Activated T-helper 1 cell treated with Interleukin-2 at 50 U/mL for 16 hours (primary cell): ENCODE results near the gene ZNF662.

Experiments
- DNase-seq: peaks from one replicate; pipeline ENCODE4 v3.0.0-alpha.2; 2020; ENCODE audit warnings: low read depth

ZNF662 gene

DNA sequence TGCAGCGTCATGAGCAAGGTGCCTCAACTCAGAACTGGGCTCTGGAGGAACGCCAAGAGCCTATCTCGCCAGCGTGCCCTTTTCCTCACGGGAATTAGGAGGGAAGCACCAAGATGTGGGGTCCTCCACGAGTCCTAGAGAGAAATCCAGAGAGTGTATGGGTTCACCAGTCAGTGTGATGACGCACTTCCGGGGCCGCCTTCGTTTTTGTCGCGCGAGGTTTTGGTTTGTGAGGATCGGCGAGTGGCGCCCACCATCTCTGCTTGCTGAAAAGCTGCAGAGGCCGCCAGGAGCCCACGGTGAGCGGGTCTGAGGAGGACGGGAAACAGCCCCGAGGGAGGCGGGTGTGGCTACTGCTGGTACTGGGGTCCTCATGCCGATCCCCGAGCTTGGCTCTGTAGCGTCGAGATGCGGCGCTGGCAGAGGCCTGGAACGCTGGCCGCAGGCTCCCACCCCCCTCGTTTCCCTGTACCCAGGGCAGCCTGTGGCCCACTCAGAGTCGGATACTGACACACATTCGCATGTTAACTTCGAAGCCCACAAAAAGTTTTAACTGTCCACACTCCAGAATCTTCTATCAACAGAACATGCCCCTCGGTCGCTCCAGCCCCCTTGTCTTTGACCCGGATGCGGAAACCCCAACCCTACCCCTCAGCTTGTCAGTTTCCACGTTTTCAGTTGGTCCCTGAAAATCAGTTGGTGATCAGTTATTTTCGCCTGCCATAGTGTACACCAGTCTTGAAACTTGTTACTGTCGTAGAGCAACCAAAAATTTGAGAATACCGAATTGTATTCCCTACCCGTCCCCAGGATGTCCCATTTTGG, 30.4 kb downstream of the ZNF662 start:
- no peak for DNase-seq

DNA sequence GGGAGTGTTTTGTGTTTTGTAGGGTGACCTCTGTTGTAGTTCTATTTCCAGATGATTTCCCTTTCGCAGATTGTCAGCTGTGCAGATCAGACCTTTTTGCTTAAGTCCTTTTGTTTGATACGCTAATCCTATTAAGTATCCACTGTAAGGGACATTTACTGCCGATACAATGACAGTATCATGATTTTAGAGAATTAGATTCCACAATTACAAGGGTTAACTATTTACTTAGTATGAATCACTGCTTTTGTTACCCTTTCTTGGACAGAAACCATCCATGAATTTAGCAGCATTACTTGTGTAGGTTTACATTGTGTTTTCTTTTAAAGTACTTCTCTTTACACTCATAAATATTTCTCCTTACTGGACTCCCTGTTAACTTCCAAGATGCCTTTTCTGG, 31.4 kb downstream of the ZNF662 start:
- DNase-seq = no peak

DNA sequence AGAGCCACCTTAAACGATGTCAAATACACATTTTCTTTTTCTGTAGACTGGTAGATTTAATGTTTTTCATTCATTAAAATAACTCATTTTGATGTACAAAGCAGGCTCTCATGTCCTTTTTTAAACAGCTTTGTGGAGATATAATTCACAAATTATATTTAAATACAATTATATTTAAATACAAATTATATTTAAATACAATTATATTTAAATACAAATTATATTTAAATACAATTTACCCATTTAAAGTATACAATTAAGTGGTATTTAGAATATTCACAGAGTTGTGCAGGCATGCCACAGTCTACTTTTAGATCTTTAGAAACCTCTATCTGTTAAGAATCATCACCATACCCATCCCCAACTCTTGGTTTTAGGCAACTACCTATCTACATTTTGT, 36.8 kb downstream of the ZNF662 start:
- no peak for DNase-seq

DNA sequence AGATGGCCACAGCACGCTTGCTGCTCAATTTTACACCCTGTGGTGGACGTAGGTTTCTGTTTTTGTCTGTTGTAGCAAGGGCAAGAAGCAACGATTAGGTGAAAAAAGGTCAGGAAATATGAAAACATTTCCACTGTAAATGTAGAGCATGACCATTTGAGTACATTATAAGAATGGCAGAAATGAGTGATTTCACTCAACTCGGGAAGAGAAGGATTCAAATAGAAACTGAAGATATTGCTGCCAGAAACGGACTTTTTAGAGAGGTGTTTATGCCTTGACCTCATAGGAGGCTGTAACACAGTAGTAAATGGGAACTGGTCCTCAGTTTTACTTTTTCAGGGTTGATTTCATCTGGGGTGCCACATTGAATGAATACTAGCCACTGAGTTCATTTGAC, 40.1 kb downstream of the ZNF662 start:
- no peak for DNase-seq

DNA sequence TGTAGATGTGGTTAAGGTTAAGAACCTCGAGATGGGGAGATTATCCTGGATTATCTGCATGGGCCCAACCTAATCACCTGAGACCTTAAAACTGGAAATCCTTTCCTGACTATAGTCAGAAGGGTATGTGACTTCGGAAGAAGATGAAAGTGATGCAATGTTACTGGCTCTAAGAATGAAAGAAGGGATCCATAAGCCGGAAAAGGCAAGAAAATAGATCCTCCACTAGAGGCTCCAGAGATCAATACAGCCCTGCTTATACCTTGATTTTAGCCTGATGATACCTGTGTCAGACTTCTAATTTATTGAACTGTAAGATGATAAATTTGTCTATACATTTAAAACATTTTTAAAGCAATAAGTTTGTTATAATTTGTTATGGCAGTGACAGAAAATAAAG, 51.6 kb downstream of the ZNF662 start:
- no peak for DNase-seq

DNA sequence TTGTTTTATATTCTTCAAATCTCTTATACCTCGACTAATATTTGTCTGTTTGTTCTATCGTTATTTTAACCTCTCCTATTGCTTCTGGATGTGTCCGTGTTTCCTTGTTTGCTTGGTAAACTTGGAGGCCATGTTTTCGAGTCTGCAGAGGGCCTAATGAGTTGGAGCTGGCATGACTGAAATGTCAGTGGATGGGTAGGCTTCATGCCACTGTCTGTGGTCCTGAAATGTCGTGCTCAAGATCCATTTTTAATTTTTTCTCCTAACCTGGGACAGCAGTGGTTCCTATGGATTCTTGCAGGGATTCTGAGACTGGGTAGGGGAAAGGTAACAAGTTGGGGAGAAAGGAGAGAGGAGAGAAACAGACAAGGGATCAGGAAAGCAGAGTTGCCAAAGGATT, 54.3 kb downstream of the ZNF662 start:
- DNase-seq = no peak

DNA sequence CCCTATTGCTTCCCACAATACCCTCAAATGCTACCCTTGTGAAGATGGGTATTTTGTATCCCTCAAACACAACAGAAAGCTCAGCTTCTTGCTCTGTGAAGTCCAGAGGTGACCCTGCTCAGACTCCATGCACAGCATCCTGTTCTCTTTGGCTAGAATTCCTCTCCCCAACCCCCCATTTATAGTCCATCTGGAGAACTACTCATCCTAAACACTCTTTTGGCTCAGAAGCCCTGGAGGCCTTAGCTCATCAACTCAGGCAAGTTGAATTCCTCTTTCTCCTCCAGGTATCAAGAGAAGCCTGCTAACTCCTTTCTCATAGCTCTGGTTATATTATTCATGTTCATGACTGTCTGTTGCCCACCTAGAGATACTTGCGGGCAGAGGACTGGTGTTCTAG, 54.8 kb downstream of the ZNF662 start:
- no peak for DNase-seq

DNA sequence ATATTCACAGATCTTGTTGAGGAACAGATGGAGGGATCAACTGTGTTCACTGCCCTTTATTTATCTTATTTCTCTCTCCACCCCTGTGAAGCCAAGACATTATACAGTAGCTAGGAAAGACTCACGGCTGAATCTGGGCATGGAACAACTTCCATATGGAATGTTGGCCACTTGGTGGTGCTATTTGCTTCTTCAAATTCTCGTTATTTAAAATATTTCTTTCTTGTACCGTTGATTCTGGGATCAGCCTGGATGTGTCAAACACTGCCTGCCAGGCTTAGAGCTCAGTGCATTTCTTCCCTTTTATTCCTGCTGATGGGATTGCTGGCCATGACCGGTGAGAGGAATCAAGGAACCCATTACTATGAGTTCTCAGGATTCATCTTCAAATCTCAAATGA, 55.7 kb downstream of the ZNF662 start:
- no peak for DNase-seq

DNA sequence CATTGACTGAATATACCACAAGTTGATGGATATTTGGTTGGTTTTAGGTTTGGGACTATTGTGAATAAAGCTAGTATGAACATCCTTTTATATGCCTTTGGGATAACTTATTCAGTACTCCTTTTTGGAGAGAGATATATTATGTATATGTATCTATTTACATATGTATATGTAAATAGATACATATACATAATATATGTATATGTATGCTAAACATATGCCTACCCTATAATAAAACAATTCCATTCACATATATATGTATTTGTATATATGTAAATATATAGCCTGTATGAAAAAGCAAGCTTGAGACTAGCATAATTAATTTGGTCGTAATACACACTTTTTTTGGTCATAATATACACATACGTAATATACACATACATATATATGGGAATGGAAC, 57.3 kb downstream of the ZNF662 start:
- DNase-seq = no peak

DNA sequence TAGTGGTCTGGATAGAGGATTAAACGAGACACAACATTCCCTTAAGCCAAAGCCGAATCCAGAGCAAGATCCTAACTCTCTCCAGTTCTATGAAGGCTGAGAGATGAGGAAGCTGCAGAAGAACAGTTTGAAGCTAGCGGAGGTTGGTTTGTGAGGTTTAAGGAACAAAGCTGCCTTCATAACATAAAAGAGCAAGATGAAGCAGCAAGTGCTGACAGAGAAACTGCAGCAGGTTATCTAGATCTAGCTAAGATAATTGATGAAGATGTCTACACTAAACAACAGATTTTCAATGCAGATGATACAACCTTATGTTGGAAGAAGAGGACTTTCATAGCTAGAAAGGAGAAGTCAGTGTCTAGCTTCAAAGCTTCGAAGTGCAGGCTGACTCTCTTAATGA, 58.3 kb downstream of the ZNF662 start:
- no peak for DNase-seq
